ENCODE measurements around the gene SRGAP1.

DNA sequence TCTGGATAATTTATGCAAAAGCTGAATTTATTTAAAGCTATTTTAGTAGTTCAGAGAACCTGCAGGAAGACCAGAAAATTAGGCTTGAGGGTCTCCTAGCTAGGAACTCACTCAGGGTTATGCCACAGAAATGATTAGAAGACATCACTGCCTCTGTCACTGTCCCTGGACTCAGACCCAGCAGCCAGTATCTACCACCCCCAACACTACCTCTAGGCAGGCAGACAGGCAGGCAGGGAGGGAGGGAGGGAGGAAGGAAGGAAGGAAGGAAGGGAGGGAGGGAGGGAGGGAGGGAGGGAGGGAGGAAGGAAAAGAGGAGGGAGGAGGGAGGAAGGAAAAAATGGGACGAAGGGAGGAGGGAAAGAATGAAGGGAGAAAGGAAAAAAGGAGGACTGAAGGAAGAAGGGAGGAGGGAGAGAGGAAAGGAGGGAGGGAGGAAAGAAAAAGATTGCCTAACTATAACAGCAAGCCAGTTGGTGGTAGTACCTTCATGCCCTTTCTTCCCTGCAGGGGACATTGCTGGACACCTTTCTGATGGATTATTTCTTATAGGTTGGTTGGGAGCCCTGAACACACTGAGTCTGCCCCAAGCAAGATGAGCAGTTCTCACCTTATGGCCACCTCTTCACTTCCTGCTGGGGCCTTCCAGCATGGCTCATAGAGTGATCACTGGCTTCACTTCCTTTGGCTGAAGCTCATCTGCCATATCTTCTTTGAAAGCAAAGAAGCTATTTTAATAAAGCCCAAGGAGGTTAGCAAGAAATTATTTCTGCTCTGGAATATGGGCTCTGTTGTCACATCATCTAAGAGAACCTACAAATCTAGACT lies 327.9 kb downstream of the SRGAP1 start:
- TF ChIP-seq CTCF (IDR thresholded peaks at IDR 0.05) (no peak), POLR2A (IDR thresholded peaks at IDR 0.05; ENCODE audit: low read depth) (no peak)
